Right lobe of liver (tissue), 6 donors: ENCODE data around the gene RNF26. TPM values are rescaled to one million over a fixed set of nuclear protein-coding genes. Genes with fewer than 3 reads are reported as not detected.

Experiments used
- ATAC-seq, 4 donors: fragments of 200-7000 bp; cut with Tn5 transposase; one replicate each; pipeline ENCODE4 v1.9.1; 2020; ENCODE audit warnings: mild to moderate bottlenecking in 4 of 4, moderate library complexity in 4 of 4
- DNase-seq, 3 donors: peaks; one replicate each; pipeline ENCODE4 v3.0.0-alpha.2; 2020
- H3K27ac ChIP-seq, 3 donors: fragments of 200-600 bp; one replicate each; pipeline ENCODE4 v1.8.0; 2022
- H3K27me3 ChIP-seq, 2 donors: fragments of 200-600 bp; one replicate each; pipeline ENCODE4 v1.8.0; 2022
- H3K36me3 ChIP-seq, 4 donors: fragments of 200-600 bp; sonication (generic) in 1 of 4; one replicate each; pipeline versions ENCODE4 v1.5.1 to v1.8.0; 2017 to 2022; ENCODE audit warnings: control low read depth in 1 of 4
- H3K4me1 ChIP-seq, 4 donors: fragments of 200-600 bp; sonication (generic) in 1 of 4; one replicate each; pipeline versions ENCODE4 v1.5.1 to v1.8.0; 2017 to 2022; ENCODE audit warnings: control low read depth in 1 of 4
- H3K4me3 ChIP-seq, 3 donors: fragments of 200-600 bp; one replicate each; pipeline ENCODE4 v1.8.0; 2022
- H3K9me3 ChIP-seq, 4 donors: fragments of 200-600 bp; sonication (generic) in 1 of 4; one replicate each; pipeline versions ENCODE4 v1.5.1 to v1.8.0; 2017 to 2022; ENCODE audit warnings: control low read depth in 1 of 4
- POLR2A ChIP-seq: fragments of 450-650 bp; IDR thresholded peaks from one replicate; pipeline ENCODE4 v1.6.1; 2017; ENCODE audit warnings: antibody characterized with exemption, mild to moderate bottlenecking
- WGBS: methylation state at CpG from one replicate; pipeline ENCODE4 v1.1.6; 2018; ENCODE audit warnings: low coverage, low lambda C conversion rate; ENCODE audit not compliant: insufficient coverage; ENCODE audit errors: missing lambda C conversion rate; 5-methylcytosine and 5-hydroxymethylcytosine counted together
- intact Hi-C, 2 donors: fragments of 100-400 bp; cut with DNase I; formaldehyde crosslinking; loops; one replicate each; pipeline versions ENCODE4 v1.11.2 to v1.14.1; 2022
- total RNA-seq, 6 experiments: library from RNA; depleted of rRNA in 2 of 6; stranded (reverse); fragments of >200 nt in 2 of 6; fragmentation: NEBNext Ultra II Directional in 3 of 6; extraction: Animal tissue kit (Norgen Biotek cat#: 25700) in 3 of 6; gene quantifications; one replicate each; pipeline versions ENCODE4 v1.1.0 to v1.2.4, GENCODE V29; 2016 to 2023
- TF ChIP-seq, protein P1 (sequence below), 4 donors: fragments of 200-600 bp in 3 of 4; fragments of 450-650 bp in 1 of 4; IDR thresholded peaks; one replicate each; pipeline versions ENCODE4 v1.5.1 to v1.8.0; 2016 to 2022; ENCODE audit warnings: antibody characterized with exemption in 4 of 4, mild to moderate bottlenecking in 2 of 4
- donor health status: DM: no; HTN: yes; CAD: no.
- donor health status: DM: no; HTN: no; CAD: no.
- donor health status: DM: no; HTN: no; CAD: no.
- donor health status: DM: no; HTN: yes; CAD: no.
- donor health status: DM: no; HTN: yes; CAD: no.

RNF26 gene
- total RNA-seq, 6 experiments from 2014 or later: 12.9 to 18.1 (median 15.1) TPM

DNA sequence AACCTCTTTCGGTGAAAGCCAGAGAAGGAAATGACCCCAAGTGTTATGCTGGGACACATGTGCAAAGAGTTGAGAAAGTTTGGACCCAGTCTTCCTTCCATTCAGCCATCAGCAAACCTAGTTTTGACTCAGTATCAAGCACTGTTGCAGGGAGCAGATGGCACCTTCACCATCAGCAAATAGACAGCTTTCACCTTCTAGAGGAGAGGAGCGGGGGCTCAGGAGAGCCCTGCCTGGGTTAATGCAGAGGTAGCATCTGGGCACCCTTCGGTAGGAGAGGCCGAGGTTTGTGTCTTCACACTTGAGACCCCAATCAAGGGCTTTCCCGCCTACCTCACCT, 28.4 kb downstream of the RNF26 start:
- DNase-seq: no peak
- Histone ChIP-seq H3K4me1 (peaks cover 0 to 55% (median 18%) of the 10 kb centered on the region in 4 donors), H3K36me3 (peaks cover 0 to 25% (median 6%) of the 10 kb centered on the region in 4 donors), H3K27ac (peak overlapping the region in 2 of 3 donors; percentile 81 to 98), H3K4me3 (peak overlapping the region; percentile 42 to 73 (median 57)), H3K9me3 (no peaks in the 10 kb centered on the region), H3K27me3 (no peaks in the 10 kb centered on the region)
- peak in 3 of 4 donors; percentile 1 to 4 (median 2) for ATAC-seq
- no peak for TF ChIP-seq POLR2A
- TF ChIP-seq, protein P1, sequence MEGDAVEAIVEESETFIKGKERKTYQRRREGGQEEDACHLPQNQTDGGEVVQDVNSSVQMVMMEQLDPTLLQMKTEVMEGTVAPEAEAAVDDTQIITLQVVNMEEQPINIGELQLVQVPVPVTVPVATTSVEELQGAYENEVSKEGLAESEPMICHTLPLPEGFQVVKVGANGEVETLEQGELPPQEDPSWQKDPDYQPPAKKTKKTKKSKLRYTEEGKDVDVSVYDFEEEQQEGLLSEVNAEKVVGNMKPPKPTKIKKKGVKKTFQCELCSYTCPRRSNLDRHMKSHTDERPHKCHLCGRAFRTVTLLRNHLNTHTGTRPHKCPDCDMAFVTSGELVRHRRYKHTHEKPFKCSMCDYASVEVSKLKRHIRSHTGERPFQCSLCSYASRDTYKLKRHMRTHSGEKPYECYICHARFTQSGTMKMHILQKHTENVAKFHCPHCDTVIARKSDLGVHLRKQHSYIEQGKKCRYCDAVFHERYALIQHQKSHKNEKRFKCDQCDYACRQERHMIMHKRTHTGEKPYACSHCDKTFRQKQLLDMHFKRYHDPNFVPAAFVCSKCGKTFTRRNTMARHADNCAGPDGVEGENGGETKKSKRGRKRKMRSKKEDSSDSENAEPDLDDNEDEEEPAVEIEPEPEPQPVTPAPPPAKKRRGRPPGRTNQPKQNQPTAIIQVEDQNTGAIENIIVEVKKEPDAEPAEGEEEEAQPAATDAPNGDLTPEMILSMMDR (IDR thresholded peaks at IDR 0.05): no peak
- intact Hi-C loops: loop anchor here in 1 of 2 donors (10.0 kb wide), 1 partner anchor 112 kb away; no protein-coding TSS in a partner anchor
- 13% methylated on average over 1 of the region's 5 CpGs for whole genome bisulfite sequencing

DNA sequence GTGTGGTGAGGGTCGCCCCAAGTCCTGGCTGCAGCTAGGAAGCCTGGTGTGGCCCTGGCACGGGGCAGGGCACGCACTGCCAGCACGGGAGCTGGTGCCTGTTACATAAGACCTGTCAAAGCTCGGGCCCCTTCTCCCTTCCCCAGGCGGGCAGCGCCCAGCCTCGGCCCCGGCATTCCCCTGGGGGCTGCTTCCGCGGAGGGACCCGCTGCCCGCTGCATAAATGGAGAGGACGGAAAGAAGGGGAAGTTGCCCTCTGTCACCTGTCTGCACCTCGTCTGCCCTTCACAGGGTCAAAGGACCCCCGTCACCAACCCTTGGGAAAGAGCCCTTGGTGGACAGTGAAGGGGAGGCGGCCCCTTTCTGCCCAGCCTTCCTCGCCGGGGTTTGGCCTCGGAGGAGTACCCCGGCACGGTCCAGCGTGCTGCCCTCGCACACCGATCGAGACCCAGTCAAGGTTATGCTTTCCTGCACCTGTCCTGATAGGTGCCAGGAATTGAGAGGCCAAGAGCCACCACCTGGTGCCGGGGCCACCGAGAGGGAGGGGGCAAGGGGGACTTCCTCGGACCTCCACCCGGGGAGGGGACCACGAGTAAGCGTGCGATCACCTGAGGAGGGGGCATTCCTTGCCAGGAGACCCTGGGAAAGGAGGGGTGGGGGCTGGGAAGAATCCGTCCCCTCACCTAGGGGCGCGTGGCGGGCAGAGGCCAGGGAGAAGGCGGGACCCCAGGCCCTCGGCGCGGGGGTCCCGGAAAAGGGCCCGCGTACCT, 28.9 kb downstream of the RNF26 start:
- H3K4me1 ChIP-seq: peaks cover 0 to 61% (median 20%) of the 10 kb centered on the region in 4 donors
- DNase-seq (peak; percentile 40 to 76 (median 75)), ATAC-seq (peak; percentile 11 to 63 (median 52))
- intact Hi-C loops: loop anchor here in 1 of 2 donors (10.0 kb wide), 1 partner anchor 112 kb away; no protein-coding TSS in a partner anchor
- H3K36me3 ChIP-seq: peaks cover 0 to 19% (median 6%) of the 10 kb centered on the region in 4 donors
- peak overlapping the region in 2 of 3 donors; percentile 81 to 98 for H3K27ac ChIP-seq
- no peak for TF ChIP-seq POLR2A
- TF ChIP-seq, protein P1 (IDR thresholded peaks at IDR 0.05): no peak
- H3K4me3 ChIP-seq: peak overlapping the region; percentile 42 to 73 (median 57)
- no peaks in the 10 kb centered on the region for H3K9me3 ChIP-seq
- H3K27me3 ChIP-seq: no peaks in the 10 kb centered on the region
- 13% methylated on average over 24 of the region's 44 CpGs for WGBS

GRCh38 chr11:119363851-119364590, 29.7 kb downstream of the RNF26 start:
- Histone ChIP-seq H3K27ac (peak overlapping the region; percentile 51 to 98 (median 81)), H3K27me3 (no peaks in the 10 kb centered on the region), H3K4me3 (peak overlapping the region; percentile 42 to 73 (median 57)), H3K9me3 (no peaks in the 10 kb centered on the region), H3K4me1 (peaks cover 0 to 64% (median 20%) of the 10 kb centered on the region in 4 donors), H3K36me3 (peaks cover 0 to 12% (median 3%) of the 10 kb centered on the region in 4 donors)
- WGBS: 0% methylated on average over 1 of the region's 88 CpGs
- DNase-seq (peak; percentile 78 to 85 (median 84)), ATAC-seq (peak; percentile 32 to 63 (median 55))
- peak; percentile 72 for TF ChIP-seq POLR2A
- TF ChIP-seq, protein P1 (IDR thresholded peaks at IDR 0.05): no peak
- intact Hi-C loops: loop anchor here in 1 of 2 donors (10.0 kb wide), 1 partner anchor 111 kb away; no protein-coding TSS in a partner anchor

DNA sequence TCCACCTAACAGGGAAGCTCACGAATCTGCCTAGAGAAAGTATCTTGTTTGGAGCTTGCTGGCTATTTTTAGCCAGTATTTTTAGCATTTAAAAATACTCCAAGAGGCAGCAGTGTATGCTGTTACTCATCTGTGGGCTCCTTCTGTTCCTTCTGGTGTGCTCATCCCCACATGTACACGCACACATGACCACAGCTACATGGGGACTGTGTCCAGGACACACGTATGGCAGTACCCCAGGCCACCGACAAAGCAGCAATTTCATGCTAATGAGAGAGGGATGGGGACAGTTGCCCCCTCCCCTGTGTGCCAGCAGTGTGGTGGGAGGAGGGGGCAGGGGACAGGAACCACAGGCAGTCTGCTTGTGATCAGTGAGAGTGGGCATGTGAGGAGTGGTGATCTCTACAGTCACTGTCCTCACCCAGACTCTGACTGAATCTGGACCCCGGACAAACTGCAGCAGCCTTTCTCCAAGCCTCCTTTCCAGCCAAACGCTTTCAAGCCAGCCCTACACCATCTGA, 30.8 kb downstream of the RNF26 start:
- H3K4me1 ChIP-seq: peaks cover 0 to 70% (median 23%) of the 10 kb centered on the region in 4 donors
- intact Hi-C loops: loop anchor here in 1 of 2 donors (10.0 kb wide), 1 partner anchor 110 kb away; no protein-coding TSS in a partner anchor
- H3K27ac ChIP-seq: peak overlapping the region in 1 of 3 donors; percentile 98
- H3K36me3 ChIP-seq: peaks cover 0 to under 1% (median 0%) of the 10 kb centered on the region in 4 donors
- WGBS: 80% methylated on average over 1 of the region's 6 CpGs
- ATAC-seq (no peak), DNase-seq (peak in 1 of 3 donors; percentile 42)
- H3K4me3 ChIP-seq: peak overlapping the region in 1 of 3 donors; percentile 73
- TF ChIP-seq POLR2A: no peak
- TF ChIP-seq, protein P1 (IDR thresholded peaks at IDR 0.05): no peak
- H3K27me3 ChIP-seq: no peaks in the 10 kb centered on the region
- no peaks in the 10 kb centered on the region for H3K9me3 ChIP-seq
